Cardiac septum (tissue), 1 donor: ENCODE results near the gene RBM24. TPM values are rescaled to one million over a fixed set of nuclear protein-coding genes. Genes with fewer than 3 reads are reported as not detected.
"Not testable (repeated sequence)": the region's sequence is repeated elsewhere in the genome, so short reads cannot be mapped to it uniquely, and the experiment has no call there.

Experiments
- DNase-seq: peaks from one replicate; pipeline ENCODE4 v3.0.0-alpha.2; 2020; ENCODE audit warnings: low spot score
- intact Hi-C: fragments of 100-400 bp; cut with DNase I; formaldehyde crosslinking; loops from one replicate; pipeline ENCODE4 v1.14.0; 2022
- total RNA-seq: library from RNA; stranded (reverse); fragmentation: NEBNext Ultra II Directional; extraction: Animal tissue kit (Norgen Biotek cat#: 25700); gene quantifications from one replicate; pipeline ENCODE4 v1.2.1, GENCODE V29; 2021
- donor health status: DM: no; HTN: no; CAD: no.

The RBM24 gene
- total RNA-seq, 1 donor from 2014 or later, result 221 TPM

GRCh38 chr6:17281497-17282481 is 628 bp downstream of the RBM24 start:
- DNase-seq, result no peak
- intact Hi-C loops, result loop anchor here (2.0 to 5.0 kb wide), 2 partner anchors 69 to 115 kb away; no protein-coding TSS in a partner anchor

GRCh38 chr6:17283074-17283473 is 1.9 kb downstream of the RBM24 start:
- intact Hi-C loops, result loop anchor here (5.0 kb wide), 1 partner anchor 71 kb away; no protein-coding TSS in a partner anchor
- DNase-seq, result no peak

GRCh38 chr6:17289630-17290061 is 8.5 kb downstream of the RBM24 start:
- intact Hi-C loops, result loop anchor here (5.0 kb wide), 3 partner anchors 103 to 293 kb away; partner anchors contain the start of gene CAP2
- no peak for DNase-seq

DNA sequence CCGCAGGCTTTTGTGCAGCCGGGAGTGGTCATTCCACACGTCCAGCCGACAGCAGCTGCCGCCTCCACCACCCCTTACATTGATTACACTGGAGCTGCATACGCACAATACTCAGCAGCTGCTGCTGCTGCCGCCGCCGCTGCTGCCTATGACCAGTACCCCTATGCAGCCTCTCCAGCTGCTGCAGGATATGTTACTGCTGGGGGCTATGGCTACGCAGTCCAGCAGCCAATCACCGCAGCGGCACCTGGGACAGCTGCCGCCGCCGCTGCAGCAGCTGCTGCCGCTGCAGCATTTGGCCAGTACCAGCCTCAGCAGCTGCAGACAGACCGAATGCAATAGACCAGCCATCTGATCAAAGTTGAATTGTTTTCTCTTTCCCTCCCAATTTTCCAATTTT is 10.6 kb downstream of the RBM24 start:
- DNase-seq, result no peak
- intact Hi-C loops, result no loop called here

- intact Hi-C loops, result no loop called here
- no peak for DNase-seq
Observed at GRCh38 chr6:17292600-17293133, 11.5 kb downstream of the RBM24 start.

DNA sequence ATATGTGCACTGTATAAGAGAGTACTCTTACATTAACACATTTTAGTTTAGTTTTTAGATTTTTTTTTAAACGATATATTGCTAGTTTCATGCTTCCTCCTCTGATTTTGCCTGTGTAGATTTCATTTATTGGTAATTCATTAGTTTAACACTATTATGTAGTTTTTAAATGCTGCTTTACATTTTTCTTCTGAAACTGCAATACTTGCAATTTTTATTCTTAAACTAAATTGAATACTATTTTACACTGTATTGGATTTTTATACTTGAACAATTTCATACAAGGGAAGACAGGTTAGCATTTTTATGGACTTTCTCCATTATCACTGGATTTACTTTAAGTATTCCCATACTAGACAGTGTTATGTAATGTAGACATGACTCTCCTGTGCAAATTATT is 12.2 kb downstream of the RBM24 start:
- intact Hi-C loops, result no loop called here
- no peak for DNase-seq

DNA sequence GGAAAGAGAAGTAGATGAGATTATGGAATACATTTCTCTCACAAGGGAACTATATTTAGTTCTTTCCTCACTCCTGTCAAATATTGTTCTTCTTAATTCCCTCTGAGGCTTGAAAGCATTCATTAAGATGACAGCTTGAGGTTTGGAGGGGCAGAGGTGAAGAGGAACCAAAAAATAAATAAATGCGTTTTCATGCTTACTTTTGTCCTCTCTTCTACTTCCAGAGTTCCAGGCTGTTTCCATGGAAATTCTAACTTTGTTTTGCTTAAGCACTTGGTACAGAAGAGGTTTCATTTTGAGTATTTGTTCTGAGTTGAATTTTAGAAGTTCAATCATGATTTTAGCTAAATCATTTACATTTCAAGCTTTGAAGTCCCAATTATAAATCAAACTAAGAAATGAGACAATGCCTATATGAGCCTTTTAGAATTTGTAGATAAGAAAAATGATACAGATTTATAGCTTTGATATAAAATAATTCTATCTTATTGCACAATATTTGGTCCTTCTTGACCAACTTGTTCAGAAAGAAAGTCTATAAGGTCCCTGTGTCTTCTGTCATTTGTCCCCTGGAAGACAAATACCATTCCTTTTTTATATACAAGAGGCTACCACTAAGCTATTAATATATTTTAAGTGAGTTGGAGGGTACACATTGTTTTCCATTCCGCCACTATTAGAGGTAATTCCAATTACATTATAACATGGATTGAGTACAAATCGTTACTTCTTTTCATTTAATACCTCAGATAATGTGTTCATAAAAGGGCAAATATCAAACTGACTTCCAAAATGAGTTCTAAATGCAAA is 16.3 kb downstream of the RBM24 start:
- DNase-seq, result no peak
- intact Hi-C loops, result no loop called here

DNA sequence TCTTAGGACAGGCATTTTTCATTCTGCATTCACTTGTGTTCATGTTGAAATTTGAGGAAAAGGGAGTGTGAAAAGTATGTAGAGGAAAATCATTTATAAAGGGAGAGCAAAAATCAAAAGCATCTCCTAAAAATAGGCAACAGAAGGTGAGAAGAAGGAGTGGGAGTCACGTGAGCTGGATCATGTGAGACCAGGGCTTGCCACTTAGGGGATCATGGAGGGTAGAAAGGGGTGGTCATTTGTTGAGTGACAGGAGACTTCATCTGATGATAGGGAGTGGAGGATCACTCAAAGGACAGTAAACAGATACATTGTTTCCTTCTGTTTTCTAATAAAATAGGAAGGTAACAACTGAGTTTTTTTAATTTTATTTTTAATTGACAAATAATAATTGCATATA is 17.1 kb downstream of the RBM24 start:
- intact Hi-C loops, result no loop called here
- DNase-seq, result no peak

GRCh38 chr6:17299222-17299621 is 18.1 kb downstream of the RBM24 start:
- intact Hi-C loops, result no loop called here
- no peak for DNase-seq

- intact Hi-C loops, result no loop called here
- DNase-seq, result no peak
Observed at GRCh38 chr6:17299750-17300149, 18.6 kb downstream of the RBM24 start.

- no peak for DNase-seq
- intact Hi-C loops, result no loop called here
Observed at GRCh38 chr6:17300637-17301036, 19.5 kb downstream of the RBM24 start.

DNA sequence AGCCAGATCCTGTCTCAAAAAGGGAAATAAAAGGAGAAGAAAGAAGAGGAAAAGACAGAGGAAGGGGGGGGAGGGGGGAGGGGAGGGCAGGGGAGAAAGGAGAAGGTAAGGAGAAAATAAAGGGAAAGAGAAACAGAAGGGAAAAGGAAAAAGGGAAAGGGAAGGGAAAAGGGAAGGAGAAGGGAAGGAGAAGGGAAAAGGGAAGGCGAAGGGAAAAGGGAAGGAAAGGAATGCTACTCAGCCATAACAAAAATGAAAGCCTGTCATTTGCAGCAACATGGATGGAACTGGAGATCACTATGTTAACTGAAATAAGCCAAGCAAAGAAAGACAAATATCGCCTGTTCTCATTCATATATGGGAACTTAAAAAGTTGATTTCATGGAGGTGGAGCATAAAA is 22.3 kb downstream of the RBM24 start:
- no peak for DNase-seq
- intact Hi-C loops, result no loop called here

DNA sequence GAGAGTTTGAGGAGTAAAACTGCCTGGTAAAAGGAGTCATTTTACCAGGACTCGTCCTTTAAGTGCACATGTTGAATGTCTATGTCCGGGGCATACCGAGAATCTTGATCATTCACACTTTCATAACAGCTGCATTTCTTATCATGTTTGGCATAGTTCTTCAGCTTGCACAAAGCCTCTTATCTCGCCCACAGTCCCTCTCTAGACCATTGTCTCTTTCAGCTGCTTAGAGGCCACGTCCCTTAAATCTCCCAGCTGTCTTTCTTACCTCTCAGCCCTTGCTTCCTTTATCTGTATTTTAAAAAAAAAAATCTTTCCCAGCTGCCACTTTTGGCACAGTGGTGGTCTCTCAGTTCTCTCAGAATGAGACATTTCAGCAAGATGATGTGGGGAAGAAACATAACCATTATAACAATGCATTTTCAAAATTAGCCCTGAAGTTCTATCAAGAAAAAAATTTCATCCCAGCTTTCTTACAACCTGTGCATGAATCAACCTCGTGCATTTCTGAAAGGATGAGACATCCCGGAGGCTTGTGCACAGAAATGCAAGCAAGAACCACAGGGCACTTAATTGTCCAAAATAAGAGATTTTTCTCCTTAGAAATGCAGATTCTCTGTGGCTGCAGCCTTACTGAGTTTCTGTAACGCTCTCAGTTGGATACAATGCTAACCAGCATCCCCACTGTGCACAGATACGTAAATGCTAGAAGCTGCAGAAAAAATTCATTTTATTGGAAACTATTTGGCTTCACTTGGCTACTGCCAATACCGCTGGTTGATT is 24.2 kb downstream of the RBM24 start:
- DNase-seq, result no peak
- intact Hi-C loops, result no loop called here

DNA sequence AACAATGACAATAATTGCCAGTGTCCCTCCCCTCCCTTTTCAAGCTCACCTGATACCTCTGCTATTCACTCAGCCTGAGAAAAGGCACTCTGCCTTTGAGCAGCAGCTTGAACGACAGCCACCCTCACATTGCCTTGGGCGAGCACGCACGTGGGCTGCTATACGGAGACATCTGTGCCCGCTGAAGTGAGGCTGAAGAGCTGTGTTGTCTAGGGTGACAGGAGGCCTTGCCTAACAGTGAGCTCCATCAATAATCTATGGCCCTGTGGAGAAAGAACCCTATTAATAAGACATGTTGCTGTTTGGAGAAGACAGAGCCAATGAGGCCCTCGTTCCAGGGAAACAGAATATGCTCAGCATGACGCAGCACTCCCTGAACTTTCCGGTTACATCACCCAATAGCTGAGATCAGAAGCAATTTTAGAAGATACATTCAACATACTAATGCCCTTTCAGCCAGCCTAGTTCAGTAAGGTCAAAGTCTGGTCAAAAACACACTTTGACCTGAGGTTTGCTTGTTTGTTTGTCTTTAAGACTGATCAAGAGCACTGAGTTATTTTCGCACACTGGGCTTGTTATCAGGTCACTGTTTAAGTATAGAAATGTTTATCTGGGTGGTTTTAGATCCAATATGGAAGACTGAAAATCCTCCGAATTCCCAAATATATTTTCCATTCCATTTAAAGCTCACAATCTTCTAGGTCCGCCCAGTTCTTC is 30.6 kb downstream of the RBM24 start:
- no peak for DNase-seq
- intact Hi-C loops, result no loop called here

GRCh38 chr6:17313238-17313637 is 32.1 kb downstream of the RBM24 start:
- intact Hi-C loops, DNase-seq: not testable (repeated sequence)

- no peak for DNase-seq
- intact Hi-C loops, result no loop called here
Observed at GRCh38 chr6:17313971-17314370, 32.8 kb downstream of the RBM24 start.

DNA sequence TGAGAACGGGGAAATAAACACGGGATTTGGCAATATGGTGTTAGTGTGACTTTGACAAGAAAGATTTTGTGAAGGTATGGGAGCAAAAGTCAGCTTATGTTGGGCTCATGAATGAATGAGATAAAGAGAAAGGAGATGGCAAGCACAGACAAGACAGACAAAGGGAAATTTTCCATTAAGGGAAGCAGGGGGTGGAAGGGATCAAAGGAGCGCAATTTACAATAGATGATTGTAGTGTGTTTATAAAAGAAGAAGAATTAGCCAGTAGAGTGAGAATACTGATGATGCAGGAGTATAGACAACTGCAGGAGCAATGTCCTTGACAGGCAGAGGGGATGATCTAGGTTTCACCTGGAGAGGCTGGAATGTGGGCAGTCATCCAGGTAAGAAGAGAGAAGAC is 34.1 kb downstream of the RBM24 start:
- DNase-seq, result no peak
- intact Hi-C loops, result no loop called here

DNA sequence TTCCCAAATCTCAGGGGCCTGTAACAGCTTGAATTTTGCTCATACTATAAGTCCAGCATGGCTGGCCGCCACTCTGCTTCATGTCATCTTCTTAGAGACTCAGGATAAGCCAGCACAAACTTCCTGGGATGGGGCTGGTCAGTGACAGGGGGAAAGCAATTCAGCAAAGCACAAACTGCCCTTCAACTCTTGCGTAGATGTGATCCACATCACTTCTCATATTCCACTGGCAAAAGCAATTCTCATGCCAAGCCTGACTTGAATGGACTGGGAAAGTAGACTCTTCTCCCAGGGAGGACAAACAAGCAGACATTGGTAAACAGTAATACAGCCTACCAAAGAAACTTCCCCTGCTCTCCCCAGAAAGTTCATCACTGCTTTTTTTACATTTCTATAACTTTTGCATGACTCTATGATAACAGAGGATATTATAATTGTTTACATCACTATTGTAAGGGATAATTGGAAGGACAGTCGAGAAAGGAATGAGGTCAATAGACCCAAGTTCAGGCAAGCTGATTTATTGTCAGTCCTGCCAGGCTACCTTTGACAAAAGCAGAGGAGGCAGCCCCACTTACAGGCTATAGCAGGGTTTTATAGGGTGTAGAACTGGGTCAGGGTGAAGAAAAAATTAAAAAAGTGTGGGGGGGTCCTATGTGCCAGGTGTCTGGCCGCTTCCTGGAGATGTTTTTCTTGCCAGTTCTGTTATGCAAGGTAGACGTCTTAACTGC is 37.4 kb downstream of the RBM24 start:
- intact Hi-C loops, result no loop called here
- DNase-seq, result no peak
